DMS153 treated with DMSO at 0.1 percent for 48 hours (cell line): ENCODE data around the gene LCOR.
A peak's percentile ranks its signal among the peaks of the same experiment; 100 is the strongest.
"Not testable (repeated sequence)": the region's sequence is repeated elsewhere in the genome, so short reads cannot be mapped to it uniquely, and the experiment has no call there.

ENCODE experiments used
- DNase-seq: peaks from one replicate; lab custom pipeline; 2025; ENCODE audit not compliant: unreplicated experiment; lab: John Stamatoyannopoulos, UW

Gene LCOR

GRCh38 chr10:96838529-96838928, 6.4 kb downstream of the LCOR start:
- no peak for DNase-seq

DNA sequence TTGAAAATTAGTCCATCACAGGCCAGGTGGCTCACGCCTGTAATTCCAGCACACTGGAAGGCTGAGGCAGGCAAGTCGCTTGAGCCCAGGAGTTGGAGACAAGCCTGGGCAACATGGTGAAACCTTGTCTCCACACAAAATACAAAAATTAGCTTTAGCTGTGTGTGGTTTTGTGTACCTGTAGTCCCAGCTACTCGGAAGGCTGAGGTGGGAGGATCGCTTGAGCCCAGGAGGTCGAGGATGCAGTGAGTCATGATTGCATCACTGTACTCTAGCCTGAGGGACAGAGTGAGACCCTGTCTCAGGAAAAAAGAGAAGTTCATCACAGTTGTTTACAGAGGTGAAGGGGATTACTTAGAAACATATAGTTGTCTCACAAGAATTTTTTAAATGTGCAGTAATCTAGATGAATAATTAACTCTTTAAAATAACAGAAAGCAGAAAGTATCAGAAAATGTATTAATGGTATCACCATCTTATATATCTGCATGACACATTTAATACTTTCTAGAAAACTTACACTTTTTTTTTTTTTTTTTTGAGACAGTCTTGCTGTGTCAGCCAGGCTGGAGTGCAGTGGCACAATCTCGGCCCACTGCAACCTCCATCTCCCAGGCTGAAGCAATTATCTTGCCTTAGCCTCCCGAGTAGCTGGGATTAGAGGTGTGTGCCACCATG, 8.9 kb downstream of the LCOR start:
- no peak for DNase-seq

GRCh38 chr10:96842896-96843723, 11.0 kb downstream of the LCOR start:
- no peak for DNase-seq

DNA sequence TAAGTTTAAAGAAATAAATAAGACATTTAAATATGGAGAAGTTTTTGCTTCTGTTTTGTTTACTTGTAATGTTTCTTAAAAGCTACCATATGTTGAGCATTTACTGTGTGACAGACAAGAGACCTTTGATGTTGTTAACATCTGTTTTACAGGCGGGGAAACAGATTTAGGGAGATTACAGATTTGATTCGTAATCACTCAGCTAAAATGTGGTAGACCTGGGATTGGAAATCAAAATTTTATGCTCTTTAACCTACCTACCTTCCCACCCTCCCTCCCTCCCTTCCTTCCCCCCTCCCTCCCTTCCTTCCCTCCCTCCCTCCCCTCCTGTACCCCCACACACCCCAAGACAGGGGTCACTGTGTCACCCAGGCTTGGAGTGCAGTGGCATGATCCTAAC, 11.7 kb downstream of the LCOR start:
- DNase-seq: no peak

GRCh38 chr10:96846395-96846794, 14.3 kb downstream of the LCOR start:
- DNase-seq: no peak

DNA sequence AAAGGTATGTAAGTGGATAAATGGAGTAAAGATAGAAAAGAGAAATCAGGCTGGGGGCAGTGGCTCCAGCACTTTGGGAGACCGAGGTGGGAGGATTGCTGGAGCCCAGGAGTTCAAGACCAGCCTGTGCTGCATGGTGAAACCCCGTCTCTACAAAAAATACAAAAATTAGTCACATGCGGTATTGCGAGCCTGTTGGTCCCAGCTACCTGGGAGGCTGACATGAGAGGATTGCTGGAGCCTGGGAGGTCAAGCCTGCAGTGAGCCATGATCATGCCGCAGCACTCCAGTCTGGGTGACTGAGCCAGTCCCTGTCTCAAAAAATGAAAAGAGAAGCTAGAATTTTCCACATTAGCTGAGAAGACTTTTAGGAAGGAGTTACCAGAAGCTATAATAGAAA, 14.8 kb downstream of the LCOR start:
- DNase-seq: no peak

DNA sequence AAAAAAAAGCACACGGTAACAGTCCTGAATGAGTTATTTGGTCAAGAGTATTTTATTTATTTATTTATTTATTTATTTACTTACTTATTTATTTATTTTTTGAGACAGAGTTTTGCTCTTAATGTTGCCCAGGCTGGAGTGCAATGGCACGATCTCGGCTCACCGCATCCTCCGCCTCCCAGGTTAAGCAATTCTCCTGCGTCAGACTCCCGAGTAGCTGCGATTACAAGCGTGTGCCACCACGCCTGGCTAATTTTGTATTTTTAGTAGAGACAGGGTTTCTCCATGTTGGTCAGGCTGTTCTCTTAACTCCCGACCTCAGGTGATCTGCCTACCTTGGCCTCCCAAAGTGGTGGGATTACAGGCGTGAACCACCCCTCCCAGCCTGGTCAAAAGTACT, 15.3 kb downstream of the LCOR start:
- not testable (repeated sequence) for DNase-seq

GRCh38 chr10:96850113-96850512, 18.0 kb downstream of the LCOR start:
- no peak for DNase-seq

- DNase-seq: no peak
Measured at GRCh38 chr10:96850825-96851224, 18.7 kb downstream of the LCOR start.

- DNase-seq: no peak
Measured at GRCh38 chr10:96851281-96851680, 19.2 kb downstream of the LCOR start.

DNA sequence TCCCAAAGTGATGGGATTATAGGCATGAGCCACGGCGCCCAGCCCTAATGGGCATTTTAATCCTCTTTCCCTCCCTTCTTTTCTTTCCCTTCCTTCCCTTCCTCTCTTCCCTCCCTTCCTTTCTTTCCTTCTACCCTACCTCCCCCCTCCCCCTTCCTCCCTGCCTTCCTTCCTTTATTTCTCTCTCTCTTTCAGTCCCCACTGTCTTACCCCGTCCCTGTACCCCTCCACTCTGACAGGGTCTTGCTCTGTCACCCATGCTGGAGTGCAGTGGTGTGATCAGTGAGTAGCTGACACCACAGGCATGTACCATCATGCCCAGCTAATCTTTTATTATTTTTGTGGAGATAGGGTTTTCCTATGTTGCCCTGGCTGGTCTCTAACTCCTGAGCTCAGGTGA, 24.2 kb downstream of the LCOR start:
- DNase-seq: no peak

GRCh38 chr10:96857301-96858012, 25.4 kb downstream of the LCOR start:
- DNase-seq: no peak

DNA sequence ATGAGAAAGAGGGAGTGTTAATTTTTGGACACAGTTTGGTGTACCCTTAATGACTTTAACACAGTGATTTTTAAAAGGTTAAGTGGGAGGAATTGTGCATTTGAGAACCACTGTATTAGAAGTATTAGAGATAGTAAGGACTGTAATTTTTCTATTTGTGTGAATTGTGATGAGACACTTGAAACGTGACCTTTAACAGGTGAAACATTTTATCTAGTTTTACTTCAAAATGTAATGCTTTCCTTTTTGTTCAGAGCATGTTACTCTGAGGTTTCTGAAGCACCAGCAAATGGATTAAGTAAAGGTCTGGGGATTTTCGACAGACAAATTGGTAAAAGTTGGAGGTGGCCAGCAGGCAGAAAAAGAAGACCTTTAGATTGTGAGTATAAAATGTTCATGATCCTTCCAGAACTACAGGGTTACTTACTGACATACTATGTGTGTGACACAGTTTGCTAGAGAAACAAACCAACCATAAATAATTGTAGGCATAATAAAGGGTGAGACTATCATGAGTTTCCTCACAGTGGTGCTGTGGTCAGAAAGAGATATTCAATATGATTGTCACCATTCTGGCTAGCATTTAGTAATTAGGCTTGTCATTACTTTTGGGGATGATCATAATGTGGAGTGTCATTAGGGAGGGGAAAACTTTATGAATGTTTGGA, 26.1 kb downstream of the LCOR start:
- no peak for DNase-seq

- DNase-seq: no peak
Measured at GRCh38 chr10:96858706-96859050, 26.6 kb downstream of the LCOR start.

DNA sequence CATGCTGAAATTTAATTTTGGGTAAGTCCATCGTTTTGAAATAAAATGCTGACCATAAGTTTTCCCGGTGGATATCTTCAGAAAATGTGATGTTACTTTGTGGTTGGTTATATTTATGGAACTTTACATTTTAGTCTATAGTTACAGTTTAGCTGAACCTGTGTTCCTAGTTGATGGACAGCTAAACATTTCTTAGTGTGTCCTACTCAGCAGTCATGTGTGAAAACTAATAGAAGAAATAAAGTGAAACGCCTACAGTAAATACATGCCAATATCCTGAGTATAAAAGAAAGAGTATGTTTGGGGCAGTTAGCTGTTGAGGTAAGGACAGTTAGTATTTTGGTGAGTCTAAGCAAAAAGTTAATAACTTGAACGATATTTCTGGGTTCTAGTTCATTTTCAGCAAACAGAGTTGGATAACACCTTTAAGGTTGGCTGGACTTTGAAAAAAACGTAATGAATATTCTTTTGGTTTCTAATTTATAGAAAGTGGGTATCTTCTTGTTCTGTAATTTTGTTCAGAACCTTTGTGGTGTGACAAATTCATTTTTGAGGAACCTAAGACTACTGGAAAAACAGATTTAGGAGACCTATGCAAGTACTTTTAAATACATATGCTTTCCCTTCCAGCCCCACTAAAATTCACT, 28.7 kb downstream of the LCOR start:
- no peak for DNase-seq

- peak; percentile 95 for DNase-seq
Measured at GRCh38 chr10:96863922-96864543, 31.9 kb downstream of the LCOR start.

GRCh38 chr10:96873086-96873485, 41.0 kb downstream of the LCOR start:
- DNase-seq: no peak

GRCh38 chr10:96873756-96874467, 41.8 kb downstream of the LCOR start:
- no peak for DNase-seq

DNA sequence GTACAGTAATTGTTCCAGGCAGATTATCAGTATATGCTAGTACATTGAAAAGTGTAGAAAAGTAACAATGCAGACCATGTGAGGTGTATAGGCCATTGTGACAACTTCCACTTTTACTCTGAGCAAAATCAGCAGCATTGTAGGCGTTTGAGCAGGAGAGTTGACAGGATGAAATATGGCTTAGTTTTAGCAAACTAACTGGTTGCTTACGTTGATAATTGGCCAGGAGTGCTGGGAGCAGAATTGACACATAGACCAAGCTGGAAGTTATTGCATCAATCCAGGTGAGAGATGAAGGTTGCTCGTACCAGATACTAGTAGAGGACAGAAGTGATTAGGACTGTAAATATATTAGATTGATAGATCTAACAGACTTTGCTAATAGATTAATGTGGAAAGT, 46.0 kb downstream of the LCOR start:
- DNase-seq: no peak

- no peak for DNase-seq
Measured at GRCh38 chr10:96880575-96880974, 48.5 kb downstream of the LCOR start.
